Lung microvascular endothelial cell (primary cell): ENCODE data around the gene PHF13. TPM values are rescaled to one million over a fixed set of nuclear protein-coding genes. Genes with fewer than 3 reads are reported as not detected.
"Not testable (repeated sequence)": the region's sequence is repeated elsewhere in the genome, so short reads cannot be mapped to it uniquely, and the experiment has no call there.

Experiments
- DNase-seq, 2 donors: peaks; one replicate each; pipeline versions ENCODE4 v3.0.0 to v3.0.0-alpha.2; 2010; ENCODE audit warnings: low read depth in 2 of 2
- total RNA-seq: library from RNA; depleted of rRNA; stranded (reverse); fragments of >200 nt; gene quantifications from 2 replicates; pipeline ENCODE4 v1.2.1, GENCODE V29; 2014

The PHF13 gene
- total RNA-seq, 1 donor from 2014 or later = 7.7 TPM

- no peak for DNase-seq
Observed at GRCh38 chr1:6586404-6586816, 27.1 kb upstream of the PHF13 start.

GRCh38 chr1:6587261-6588005 lies 26.1 kb upstream of the PHF13 start:
- no peak for DNase-seq

DNA sequence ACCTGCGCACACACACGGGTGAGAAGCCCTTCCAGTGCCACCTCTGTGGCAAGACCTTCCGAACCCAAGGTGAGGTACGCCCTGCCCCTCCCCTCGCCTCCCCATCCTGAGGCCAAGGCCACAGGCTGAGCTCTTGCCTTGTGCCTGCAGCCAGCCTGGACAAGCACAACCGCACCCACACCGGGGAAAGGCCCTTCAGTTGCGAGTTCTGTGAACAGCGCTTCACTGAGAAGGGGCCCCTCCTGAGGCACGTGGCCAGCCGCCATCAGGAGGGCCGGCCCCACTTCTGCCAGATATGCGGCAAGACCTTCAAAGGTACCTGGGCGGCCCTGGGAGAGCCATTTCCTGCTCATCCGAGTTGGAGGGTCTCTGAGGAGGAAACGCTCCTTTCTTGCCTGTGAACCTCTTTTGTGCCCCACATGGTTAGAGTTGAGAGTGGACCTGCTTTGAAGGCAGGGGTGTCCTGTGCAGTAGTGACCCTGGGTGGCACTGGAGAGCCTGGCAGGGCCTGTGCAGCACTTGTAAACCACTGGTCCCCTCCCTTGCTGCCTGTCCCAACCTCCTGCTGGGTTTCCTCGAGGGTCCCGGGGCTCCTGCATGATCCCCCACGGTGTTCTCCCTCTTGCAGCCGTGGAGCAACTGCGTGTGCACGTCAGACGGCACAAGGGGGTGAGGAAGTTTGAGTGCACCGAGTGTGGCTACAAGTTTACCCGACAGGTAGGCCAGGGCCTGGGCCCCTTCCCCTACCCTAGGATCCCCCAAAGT lies 25.2 kb upstream of the PHF13 start:
- no peak for DNase-seq

- DNase-seq = no peak
Observed at GRCh38 chr1:6588893-6589520, 24.5 kb upstream of the PHF13 start.

- no peak for DNase-seq
Observed at GRCh38 chr1:6590046-6590445, 23.5 kb upstream of the PHF13 start.

DNA sequence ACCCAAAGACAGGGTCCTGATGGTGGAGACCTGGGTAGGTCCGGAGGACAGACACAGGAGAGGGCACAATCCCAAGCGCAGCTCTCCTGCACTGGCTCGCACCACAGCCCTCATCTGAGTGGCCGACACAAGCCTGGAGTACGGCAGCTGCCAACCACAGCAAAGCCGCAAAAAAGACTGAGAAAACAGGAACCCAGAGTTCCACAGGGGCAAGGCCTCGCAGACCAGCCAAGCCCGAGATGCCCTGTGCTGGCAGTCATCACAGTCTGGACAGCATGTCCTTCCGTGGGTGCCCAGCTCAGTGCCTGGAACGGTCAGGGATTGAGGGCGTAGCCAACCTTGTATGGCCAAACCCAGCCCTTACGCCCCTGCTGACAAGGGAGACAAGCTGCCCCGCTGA lies 22.3 kb upstream of the PHF13 start:
- no peak for DNase-seq

GRCh38 chr1:6591644-6592043 lies 21.9 kb upstream of the PHF13 start:
- DNase-seq = no peak

GRCh38 chr1:6592441-6592840 lies 21.1 kb upstream of the PHF13 start:
- DNase-seq = no peak

DNA sequence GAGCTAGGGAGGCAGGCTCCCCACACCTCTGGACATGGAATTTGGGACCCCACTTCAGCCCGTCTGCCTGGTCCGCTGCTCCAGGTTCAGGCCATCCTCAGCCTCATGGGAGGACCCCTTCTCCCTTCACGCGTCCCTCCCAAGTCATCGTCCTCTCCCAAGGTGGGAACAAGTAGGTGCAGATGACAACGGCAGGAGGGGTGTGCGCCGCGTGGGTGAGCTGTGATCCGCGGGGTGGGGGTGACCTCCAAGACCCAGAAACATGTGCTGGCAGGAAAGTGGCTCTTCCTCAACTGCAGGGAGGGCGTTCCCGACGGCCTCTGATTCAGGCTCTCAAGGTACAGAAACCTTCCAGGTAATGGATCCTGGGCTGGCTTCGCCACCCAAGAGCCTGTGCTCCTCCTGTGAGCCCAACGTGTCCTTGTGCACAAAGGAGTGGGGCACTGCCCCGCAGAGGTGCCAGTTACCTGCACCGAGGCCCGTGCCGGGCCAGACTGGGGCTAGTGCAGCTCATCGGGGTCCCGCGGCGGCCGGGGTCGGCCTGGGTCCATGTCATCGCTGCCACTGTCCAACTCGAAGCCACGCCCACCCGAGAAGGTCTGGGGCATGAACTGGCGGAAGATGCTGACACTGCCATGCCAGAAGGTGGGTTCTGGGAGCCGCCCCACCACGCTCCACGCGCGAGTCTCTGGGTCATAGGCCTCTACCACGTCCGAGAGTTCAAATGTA lies 20.5 kb upstream of the PHF13 start:
- DNase-seq = no peak

- DNase-seq = no peak
Observed at GRCh38 chr1:6593810-6594209, 19.7 kb upstream of the PHF13 start.

DNA sequence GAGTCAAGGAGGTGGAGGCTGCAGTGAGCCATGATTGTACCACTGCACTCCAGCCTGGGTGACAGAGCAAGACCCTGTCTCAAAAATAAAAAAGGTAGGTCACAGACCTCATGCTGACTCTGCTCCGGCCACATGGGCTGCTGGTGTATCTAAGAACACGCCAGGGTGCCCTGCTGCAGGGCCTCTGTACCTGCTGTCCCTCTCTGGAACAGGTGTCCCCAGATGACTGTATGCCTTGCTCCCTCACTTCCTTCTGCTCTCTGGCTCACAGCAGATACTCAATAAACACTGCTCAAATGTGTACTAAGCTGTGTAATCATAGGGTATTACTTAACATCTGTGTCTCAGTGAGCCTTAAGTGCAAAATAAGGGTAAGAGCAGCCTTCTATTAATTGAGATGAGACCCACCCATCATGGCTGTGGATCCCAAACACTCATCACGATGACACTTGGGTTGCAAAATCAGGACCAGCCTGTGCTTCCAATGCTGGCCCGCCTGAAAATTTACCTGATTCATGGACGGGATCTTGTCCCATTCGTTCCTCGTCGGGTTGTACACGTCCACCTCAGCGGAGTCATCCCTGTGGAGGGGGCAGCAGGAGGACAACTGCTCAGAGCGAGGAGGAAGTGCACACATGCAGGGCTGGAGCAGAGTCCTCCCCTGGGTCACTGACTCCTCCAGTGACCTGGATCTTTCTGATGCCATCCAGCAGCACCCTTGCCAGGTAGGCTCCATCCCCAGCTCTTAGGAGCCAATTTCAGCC lies 18.4 kb upstream of the PHF13 start:
- DNase-seq = no peak

DNA sequence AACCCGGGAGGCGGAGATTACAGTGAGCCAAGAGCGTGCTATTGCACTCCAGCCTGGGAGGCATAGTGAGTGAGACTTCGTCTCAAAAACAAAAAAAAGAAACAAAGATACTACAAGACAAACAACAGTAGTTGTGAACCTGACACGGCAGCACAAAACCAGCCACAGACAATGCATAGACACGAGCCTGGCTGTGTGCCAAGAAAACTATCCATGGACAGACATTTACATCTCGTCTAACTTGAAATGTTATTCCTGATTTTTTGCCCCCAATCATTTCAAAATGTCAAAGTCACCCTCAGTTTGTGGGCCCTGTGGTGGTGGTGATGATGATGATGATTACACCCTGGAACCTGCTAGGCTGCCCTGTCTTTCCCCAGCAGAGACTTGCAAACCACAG lies 17.2 kb upstream of the PHF13 start:
- peak in 1 of 2 donors; percentile 54 for DNase-seq

DNA sequence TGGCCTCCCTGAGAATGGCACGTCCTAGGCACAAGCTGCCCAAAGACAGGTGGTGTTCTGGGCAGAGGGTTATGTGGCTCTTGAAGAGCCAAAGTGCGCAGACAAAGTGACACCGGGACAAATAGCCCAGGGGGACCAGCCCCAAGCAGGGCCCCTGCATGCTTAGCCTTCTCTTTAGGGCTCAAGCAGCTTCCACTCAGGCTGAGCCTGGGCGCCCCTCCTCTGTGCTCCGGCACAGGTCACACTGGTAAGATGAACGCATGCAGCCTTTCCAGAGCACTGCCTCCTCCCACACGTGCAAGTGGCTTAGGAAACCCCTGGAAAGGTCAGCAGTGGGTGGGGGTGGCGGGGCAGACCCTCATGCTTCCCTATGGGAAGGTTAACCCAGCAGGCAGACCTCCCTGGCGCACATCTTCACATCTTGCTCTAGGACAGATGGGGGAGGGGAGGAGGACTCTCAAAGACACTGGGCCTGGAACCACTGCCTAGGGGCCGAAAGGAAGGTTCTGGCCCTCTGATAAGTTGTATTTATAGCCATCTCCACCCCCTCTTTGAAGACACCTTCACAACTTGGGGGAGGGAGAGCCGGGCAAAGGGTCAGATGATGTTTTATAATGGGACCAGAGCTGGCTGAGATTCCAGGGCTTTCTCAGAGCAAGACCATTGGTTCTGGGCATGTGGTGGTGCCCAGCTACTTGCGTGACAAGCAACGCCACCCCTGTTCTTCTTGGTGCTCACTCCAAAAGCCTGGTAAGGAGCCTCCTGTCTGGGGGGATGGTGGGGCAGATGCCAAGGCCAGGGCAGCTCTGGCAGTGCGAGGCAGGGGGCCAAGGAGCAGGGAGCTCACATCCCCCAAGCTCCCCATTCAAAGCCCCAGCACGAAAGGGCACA lies 16.4 kb upstream of the PHF13 start:
- DNase-seq = no peak

DNA sequence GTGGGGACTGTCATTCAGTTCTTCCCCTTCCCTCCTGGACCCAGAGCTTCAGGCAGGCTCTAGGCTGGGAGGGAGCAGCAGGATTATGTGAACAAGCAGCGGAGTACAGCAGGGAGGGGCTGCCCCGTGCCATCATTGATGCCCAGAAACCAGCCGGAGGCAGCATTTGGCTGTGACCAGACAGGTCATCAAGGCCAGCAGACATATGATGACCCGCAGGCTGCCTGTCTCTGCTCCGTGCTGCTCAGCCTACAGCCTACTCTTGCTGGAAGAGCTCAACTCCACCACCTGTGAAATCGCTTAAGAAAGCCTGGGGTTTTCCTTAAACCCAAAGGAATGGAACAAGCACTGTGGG lies 15.8 kb upstream of the PHF13 start:
- no peak for DNase-seq

- peak in 1 of 2 donors; percentile 38 for DNase-seq
Observed at GRCh38 chr1:6599141-6599975, 14.2 kb upstream of the PHF13 start.

GRCh38 chr1:6599991-6600390 lies 13.5 kb upstream of the PHF13 start:
- DNase-seq = not testable (repeated sequence)

DNA sequence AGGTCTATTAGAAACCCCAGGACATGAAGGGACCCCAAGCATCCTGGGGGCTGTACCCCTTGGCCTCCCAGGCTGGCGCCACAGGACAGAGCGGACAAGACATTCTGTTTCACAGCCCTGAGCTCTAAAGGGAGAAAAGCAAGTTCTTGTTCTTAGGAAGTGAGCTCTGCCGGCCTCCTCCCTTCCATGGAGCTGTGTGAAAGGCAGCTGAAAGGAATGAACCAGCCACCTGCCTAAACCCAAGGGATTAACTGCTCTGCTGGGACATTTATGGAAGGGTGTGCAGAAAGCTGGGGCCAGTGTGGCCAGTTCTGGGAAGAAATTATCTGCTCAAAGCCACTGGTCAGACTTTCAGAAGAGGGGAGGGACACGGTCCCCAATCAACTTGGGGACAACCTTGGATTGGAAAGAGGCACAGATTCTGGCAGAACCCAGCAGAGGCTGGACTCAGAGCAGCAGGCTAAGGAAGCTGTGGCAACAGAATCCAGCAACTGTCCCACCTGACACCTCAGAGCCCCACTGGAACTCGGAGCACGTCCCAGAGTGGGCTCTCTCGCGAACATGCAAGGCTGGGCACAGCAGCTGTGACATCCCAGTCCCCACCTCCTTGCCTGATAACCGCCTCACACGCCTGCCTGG lies 13.0 kb upstream of the PHF13 start:
- DNase-seq = peak in 1 of 2 donors; percentile 21

- peak; percentile 77 to 92 for DNase-seq
Observed at GRCh38 chr1:6601049-6601922, 12.2 kb upstream of the PHF13 start.
